Liver (tissue), 9 donors: Measurements from ENCODE around the gene TGDS. TPM values are rescaled to one million over a fixed set of nuclear protein-coding genes. Genes with fewer than 3 reads are reported as not detected.

ENCODE experiments used
- DNase-seq: peaks from one replicate; pipeline ENCODE4 v3.0.0-alpha.2; 2017; ENCODE audit warnings: low spot score
- H3K27ac ChIP-seq, 2 donors: one replicate each; pipeline ENCODE4 v1.7.0; 2013; ENCODE audit warnings: inconsistent platforms in 2 of 2, low read length in 2 of 2, control low read depth in 1 of 2, low read depth in 1 of 2, mild to moderate bottlenecking in 1 of 2
- H3K27me3 ChIP-seq, 4 donors: one replicate each; pipeline versions ENCODE4 v1.6.1 to v1.7.0; 2013; ENCODE audit warnings: low read length in 3 of 4, inconsistent platforms in 1 of 4, mild to moderate bottlenecking in 1 of 4, moderate library complexity in 1 of 4; ENCODE audit not compliant: control insufficient read depth in 4 of 4, insufficient read depth in 4 of 4
- H3K36me3 ChIP-seq, 4 donors: one replicate each; pipeline versions ENCODE4 v1.6.1 to v1.7.0; 2013; ENCODE audit warnings: low read length in 3 of 4, mild to moderate bottlenecking in 3 of 4, low read depth in 1 of 4, moderate library complexity in 1 of 4; ENCODE audit not compliant: control insufficient read depth in 4 of 4, insufficient read depth in 3 of 4
- H3K4me1 ChIP-seq, 4 donors: one replicate each; pipeline versions ENCODE4 v1.6.1 to v1.7.0; 2013; ENCODE audit warnings: low read length in 3 of 4, mild to moderate bottlenecking in 3 of 4, moderate library complexity in 1 of 4; ENCODE audit not compliant: control insufficient read depth in 4 of 4, insufficient read depth in 4 of 4
- H3K4me3 ChIP-seq, 3 donors: one replicate each; pipeline versions ENCODE4 v1.6.1 to v1.7.0; 2013; ENCODE audit warnings: low read length in 3 of 3, control low read depth in 1 of 3, low read depth in 1 of 3, mild to moderate bottlenecking in 1 of 3
- H3K9ac ChIP-seq, 2 donors: one replicate each; pipeline ENCODE4 v1.7.0; 2013; ENCODE audit warnings: low read length in 2 of 2, mild to moderate bottlenecking in 2 of 2, moderate library complexity in 2 of 2, control low read depth in 1 of 2, low read depth in 1 of 2
- H3K9me3 ChIP-seq, 4 donors: one replicate each; pipeline versions ENCODE4 v1.6.1 to v1.7.0; 2013; ENCODE audit warnings: low read length in 3 of 4; ENCODE audit not compliant: control insufficient read depth in 4 of 4
- EGR1 ChIP-seq, 2 donors: IDR thresholded peaks; 2 replicates each; pipeline ENCODE4 v1.6.1; 2016 to 2018; ENCODE audit warnings: antibody characterized with exemption in 2 of 2, low read depth in 2 of 2
- GABPA ChIP-seq, 2 donors: IDR thresholded peaks in 1 of 2; conservative IDR thresholded peaks in 1 of 2; 2 replicates each; pipeline ENCODE4 v1.6.1; 2016; ENCODE audit warnings: antibody characterized with exemption in 2 of 2, mild to moderate bottlenecking in 1 of 2, moderate library complexity in 1 of 2
- HNF4A ChIP-seq, 2 donors: conservative IDR thresholded peaks; 2 replicates each; pipeline ENCODE4 v1.6.1; 2016; ENCODE audit warnings: antibody characterized with exemption in 2 of 2, mild to moderate bottlenecking in 2 of 2
- JUND ChIP-seq, 2 donors: IDR thresholded peaks; 2 replicates each; pipeline ENCODE4 v1.6.1; 2016; ENCODE audit warnings: antibody characterized with exemption in 2 of 2
- MAX ChIP-seq: IDR thresholded peaks from 2 replicates; pipeline ENCODE4 v1.6.1; 2016; ENCODE audit warnings: antibody characterized with exemption
- NR2F2 ChIP-seq: IDR thresholded peaks from 2 replicates; pipeline ENCODE4 v1.6.1; 2016; ENCODE audit warnings: antibody characterized with exemption
- REST ChIP-seq: IDR thresholded peaks from 2 replicates; pipeline ENCODE4 v1.6.1; 2016; ENCODE audit warnings: antibody characterized with exemption, mild to moderate bottlenecking
- RXRA ChIP-seq, 2 donors: IDR thresholded peaks; 2 replicates each; pipeline ENCODE4 v1.6.1; 2017 to 2018; ENCODE audit warnings: antibody characterized with exemption in 2 of 2, mild to moderate bottlenecking in 1 of 2
- SP1 ChIP-seq: IDR thresholded peaks from 2 replicates; pipeline ENCODE4 v1.6.1; 2018; ENCODE audit warnings: antibody characterized with exemption, mild to moderate bottlenecking
- TAF1 ChIP-seq: conservative IDR thresholded peaks from 2 replicates; pipeline ENCODE4 v1.6.1; 2016; ENCODE audit warnings: antibody characterized with exemption, mild to moderate bottlenecking
- YY1 ChIP-seq: IDR thresholded peaks from 2 replicates; pipeline ENCODE4 v1.6.1; 2016; ENCODE audit warnings: antibody characterized with exemption, mild to moderate bottlenecking
- ZBTB33 ChIP-seq: IDR thresholded peaks from 2 replicates; pipeline ENCODE4 v1.6.1; 2016; ENCODE audit warnings: antibody characterized with exemption
- WGBS: extraction: QIAGEN DNeasy Blood & Tissue Kit; methylation state at CpG from one replicate; pipeline ENCODE4 v1.1.7; 2013; 5-methylcytosine and 5-hydroxymethylcytosine counted together
- polyA plus RNA-seq, 2 donors: library from polyadenylated mRNA; stranded (reverse) in 1 of 2; unstranded in 1 of 2; fragments of 200-250 nt in 1 of 2; fragments of >200 nt in 1 of 2; fragmentation: Nextera tagmentation in 1 of 2; extraction: Ambion mirVana in 1 of 2; gene quantifications; one replicate each; pipeline versions ENCODE4 v1.2.1 to v1.2.3, GENCODE V29; 2013 to 2015
- total RNA-seq, 2 donors: library from RNA; depleted of rRNA; stranded (reverse); fragments of >200 nt; gene quantifications; one replicate each; pipeline ENCODE4 v1.2.3, GENCODE V29; 2014
- donor health status: healthy.
- donor health status: healthy.
- donor health status: healthy.
- donor health status: healthy.
- donor health status: healthy.

Gene TGDS
- total and polyA plus RNA-seq, 4 donors = 5.7 to 11.4 (median 9.5) TPM

- 76% methylated on average over 1 of the region's 1 CpG for WGBS
Observed at GRCh38 chr13:94602467-94602866, 6.5 kb upstream of the TGDS start.

GRCh38 chr13:94601446-94602431 lies 5.8 kb upstream of the TGDS start, which contains the start of gene GPR180:
Gene GPR180, plus strand, starts transcription at chr13:94601857. Its CDS starts 71 bp downstream, at chr13:94601928.
- DNase-seq = peak; percentile 84
- H3K9me3 ChIP-seq = no peaks in the 10 kb centered on the region
- peaks cover 0 to 4% (median 0%) of the 10 kb centered on the region in 4 donors for H3K36me3 ChIP-seq
- TF ChIP-seq GABPA (IDR thresholded peaks at IDR 0.05 in 1 of 2, conservative IDR thresholded peaks at IDR 0.05 in 1 of 2) (peak; percentile 35 to 83), SP1 (peak; percentile 76), MAX (peak; percentile 97), YY1 (peak; percentile 63), TAF1 (peak; percentile 78), JUND (IDR thresholded peaks at IDR 0.05) (no peak), RXRA (IDR thresholded peaks at IDR 0.05) (peak; percentile 13 to 39), HNF4A (conservative IDR thresholded peaks at IDR 0.05) (peak in 1 of 2 donors; percentile 37), EGR1 (IDR thresholded peaks at IDR 0.05; ENCODE audit: low read depth in 2 of 2) (no peak), NR2F2 (no peak), REST (peak; percentile 84), ZBTB33 (peak; percentile 13)
- H3K4me1 ChIP-seq = peaks cover 4 to 28% (median 15%) of the 10 kb centered on the region in 4 donors
- no peaks in the 10 kb centered on the region for H3K27me3 ChIP-seq
- peak within 1 kb of the TSS; percentile 83 to 96 for H3K27ac ChIP-seq
- H3K4me3 ChIP-seq = peak within 1 kb of the TSS; percentile 94 to 95 (median 95)
- peak within 1 kb of the TSS; percentile 83 to 86 for H3K9ac ChIP-seq
- 2% methylated on average over 71 of the region's 71 CpGs for WGBS

More at GRCh38 chr13:94602467-94602866, 6.5 kb upstream of the TGDS start:
- Histone ChIP-seq H3K9me3 (no peaks in the 10 kb centered on the region), H3K4me1 (peaks cover 4 to 33% (median 15%) of the 10 kb centered on the region in 4 donors), H3K27ac (peak overlapping the region; percentile 76 to 96), H3K27me3 (no peaks in the 10 kb centered on the region), H3K4me3 (peak overlapping the region; percentile 94 to 95 (median 95)), H3K9ac (peak overlapping the region; percentile 83 to 86), H3K36me3 (peaks cover 0 to 8% (median 0%) of the 10 kb centered on the region in 4 donors)
- DNase-seq = no peak
- TF ChIP-seq EGR1 (IDR thresholded peaks at IDR 0.05; ENCODE audit: low read depth in 2 of 2) (no peak), RXRA (IDR thresholded peaks at IDR 0.05) (no peak)
